DND-41 (cell line): ENCODE data around the gene TNFAIP2.
"Not testable (repeated sequence)": the region's sequence is repeated elsewhere in the genome, so short reads cannot be mapped to it uniquely, and the experiment has no call there.

ENCODE experiments used
- EZH2 ChIP-seq: IDR thresholded peaks from 3 replicates; pipeline ENCODE4 v1.6.1; 2012; ENCODE audit warnings: borderline replicate concordance, low read depth, mild to moderate bottlenecking, moderate library complexity, low read length, inconsistent platforms; ENCODE audit not compliant: severe bottlenecking
- TF ChIP-seq, protein P1 (sequence below): IDR thresholded peaks from 2 replicates; pipeline ENCODE4 v1.5.1; 2012; ENCODE audit warnings: borderline replicate concordance, low read length, moderate library complexity, mild to moderate bottlenecking; ENCODE audit not compliant: poor library complexity, severe bottlenecking; ENCODE audit errors: extremely low read depth

DNA sequence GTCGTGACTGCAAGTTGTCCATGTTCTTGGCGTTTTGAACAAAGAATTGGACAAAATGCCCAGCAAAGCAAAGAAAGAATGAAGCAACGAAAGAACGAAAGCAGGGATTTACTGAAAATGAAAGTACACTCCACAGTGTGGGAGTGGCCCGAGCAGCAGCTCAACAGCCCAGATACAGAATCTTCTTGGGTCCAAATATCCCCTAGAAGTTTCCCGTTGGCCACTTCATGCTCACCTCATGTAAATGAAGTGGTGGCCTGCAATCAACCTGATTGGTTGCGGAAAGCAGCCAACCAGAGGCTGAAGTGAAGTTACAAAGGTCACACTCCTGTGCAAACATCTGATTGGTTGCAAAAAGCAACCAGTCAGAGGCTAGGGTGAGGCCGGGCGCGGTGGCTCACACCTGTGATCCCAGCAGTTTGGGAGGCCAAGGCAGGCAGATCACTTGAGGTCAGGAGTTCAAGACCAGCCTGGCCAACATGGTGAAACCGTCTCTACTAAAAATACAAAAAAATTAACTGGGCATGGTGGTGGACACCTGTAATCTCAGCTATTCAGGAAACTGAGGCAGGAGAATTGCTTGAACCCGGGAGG is 8.1 kb upstream of the TNFAIP2 start:
- TF ChIP-seq, protein P1, sequence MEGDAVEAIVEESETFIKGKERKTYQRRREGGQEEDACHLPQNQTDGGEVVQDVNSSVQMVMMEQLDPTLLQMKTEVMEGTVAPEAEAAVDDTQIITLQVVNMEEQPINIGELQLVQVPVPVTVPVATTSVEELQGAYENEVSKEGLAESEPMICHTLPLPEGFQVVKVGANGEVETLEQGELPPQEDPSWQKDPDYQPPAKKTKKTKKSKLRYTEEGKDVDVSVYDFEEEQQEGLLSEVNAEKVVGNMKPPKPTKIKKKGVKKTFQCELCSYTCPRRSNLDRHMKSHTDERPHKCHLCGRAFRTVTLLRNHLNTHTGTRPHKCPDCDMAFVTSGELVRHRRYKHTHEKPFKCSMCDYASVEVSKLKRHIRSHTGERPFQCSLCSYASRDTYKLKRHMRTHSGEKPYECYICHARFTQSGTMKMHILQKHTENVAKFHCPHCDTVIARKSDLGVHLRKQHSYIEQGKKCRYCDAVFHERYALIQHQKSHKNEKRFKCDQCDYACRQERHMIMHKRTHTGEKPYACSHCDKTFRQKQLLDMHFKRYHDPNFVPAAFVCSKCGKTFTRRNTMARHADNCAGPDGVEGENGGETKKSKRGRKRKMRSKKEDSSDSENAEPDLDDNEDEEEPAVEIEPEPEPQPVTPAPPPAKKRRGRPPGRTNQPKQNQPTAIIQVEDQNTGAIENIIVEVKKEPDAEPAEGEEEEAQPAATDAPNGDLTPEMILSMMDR, result not testable (repeated sequence)
- not testable (repeated sequence) for TF ChIP-seq EZH2
